ENCODE results near the gene PCP4.

DNA sequence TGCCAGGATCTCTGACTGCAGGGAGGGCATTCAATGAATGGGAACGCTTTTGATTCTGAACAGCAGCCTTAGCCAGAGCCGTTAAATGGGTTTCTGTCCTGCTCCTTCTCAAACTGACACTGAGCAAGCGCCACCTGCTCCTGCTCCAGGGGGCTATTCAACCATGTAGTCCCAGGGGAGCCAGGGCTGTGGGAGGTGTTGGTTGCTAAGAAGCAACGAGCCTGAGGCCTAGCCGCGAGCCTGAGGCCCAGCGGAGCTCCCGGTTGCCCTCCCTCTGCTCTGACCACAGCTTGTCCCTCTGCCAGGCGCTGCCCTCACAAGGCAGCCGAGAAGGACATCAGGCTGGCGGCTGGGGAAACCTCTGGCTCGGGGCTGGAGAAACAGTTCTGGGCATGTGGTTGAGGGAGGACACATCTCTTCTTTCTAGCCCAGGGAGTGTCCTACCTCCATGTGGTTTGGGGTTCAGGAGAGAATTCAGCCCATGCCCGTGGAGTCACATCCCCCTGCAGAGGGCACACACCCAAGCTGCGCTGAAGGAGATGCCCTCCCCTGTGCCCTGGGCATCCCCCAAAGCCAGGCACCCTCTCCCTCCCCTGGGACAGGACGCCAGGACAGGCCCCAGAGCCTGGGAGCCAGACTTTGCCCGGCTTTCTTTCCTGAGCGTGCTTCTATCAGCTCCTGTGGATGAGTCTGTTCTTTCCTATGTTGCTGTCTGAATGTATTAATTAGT lies 18.0 kb downstream of the PCP4 start:
- TF ChIP-seq POLR2A (IDR thresholded peaks at IDR 0.05): no peak
- TF ChIP-seq, protein P1, sequence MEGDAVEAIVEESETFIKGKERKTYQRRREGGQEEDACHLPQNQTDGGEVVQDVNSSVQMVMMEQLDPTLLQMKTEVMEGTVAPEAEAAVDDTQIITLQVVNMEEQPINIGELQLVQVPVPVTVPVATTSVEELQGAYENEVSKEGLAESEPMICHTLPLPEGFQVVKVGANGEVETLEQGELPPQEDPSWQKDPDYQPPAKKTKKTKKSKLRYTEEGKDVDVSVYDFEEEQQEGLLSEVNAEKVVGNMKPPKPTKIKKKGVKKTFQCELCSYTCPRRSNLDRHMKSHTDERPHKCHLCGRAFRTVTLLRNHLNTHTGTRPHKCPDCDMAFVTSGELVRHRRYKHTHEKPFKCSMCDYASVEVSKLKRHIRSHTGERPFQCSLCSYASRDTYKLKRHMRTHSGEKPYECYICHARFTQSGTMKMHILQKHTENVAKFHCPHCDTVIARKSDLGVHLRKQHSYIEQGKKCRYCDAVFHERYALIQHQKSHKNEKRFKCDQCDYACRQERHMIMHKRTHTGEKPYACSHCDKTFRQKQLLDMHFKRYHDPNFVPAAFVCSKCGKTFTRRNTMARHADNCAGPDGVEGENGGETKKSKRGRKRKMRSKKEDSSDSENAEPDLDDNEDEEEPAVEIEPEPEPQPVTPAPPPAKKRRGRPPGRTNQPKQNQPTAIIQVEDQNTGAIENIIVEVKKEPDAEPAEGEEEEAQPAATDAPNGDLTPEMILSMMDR (IDR thresholded peaks at IDR 0.05): no peak
- TF ChIP-seq EP300 (IDR thresholded peaks at IDR 0.05): no peak
